B cell (primary cell): ENCODE measurements around the gene LUZP1. TPM values are rescaled to one million over a fixed set of nuclear protein-coding genes. Genes with fewer than 3 reads are reported as not detected.

Experiments
- ATAC-seq: fragments of 200-7000 bp; cut with Tn5 transposase; one replicate; pipeline ENCODE4 v1.10.0; 2021; ENCODE audit warnings: low read depth, mild to moderate bottlenecking, moderate number of reproducible peaks, moderate library complexity
- CTCF ChIA-PET: fragments of 350-600 bp; sonication (Branson Sonifier 250); formaldehyde crosslinking; loops from one replicate; lab custom pipeline; 2021; ENCODE audit warnings: antibody characterized with exemption, inconsistent platforms; lab: Charles Lee
- POLR2A ChIA-PET: fragments of 350-600 bp; sonication (Branson Sonifier 250); formaldehyde crosslinking; loops from one replicate; lab custom pipeline; 2021; ENCODE audit warnings: antibody characterized with exemption; lab: Charles Lee
- DNase-seq: peaks from one replicate; pipeline ENCODE4 v3.0.0; 2013
- H2AFZ ChIP-seq: 2 replicates; pipeline ENCODE4 v1.6.1; 2012; ENCODE audit warnings: mild to moderate bottlenecking, low read depth, low read length; ENCODE audit not compliant: insufficient read depth, poor library complexity, severe bottlenecking
- H3K27ac ChIP-seq, 2 donors: 1 replicate in 1 of 2; 2 replicates in 1 of 2; pipeline ENCODE4 v1.5.1; 2012 to 2013; ENCODE audit warnings: low read length in 2 of 2, mild to moderate bottlenecking in 2 of 2, moderate library complexity in 1 of 2
- H3K27me3 ChIP-seq, 4 experiments: fragments of 200-600 bp in 1 of 4; sonication (generic) in 1 of 4; replicated peaks in 1 of 4; 1 replicate in 2 of 4; 2 replicates in 2 of 4; pipeline versions ENCODE4 v1.6.1 to v1.7.0; 2013 to 2016; ENCODE audit warnings: low read length in 3 of 4, mild to moderate bottlenecking in 2 of 4, mixed read lengths in 1 of 4, moderate library complexity in 1 of 4; ENCODE audit not compliant: insufficient read depth in 4 of 4, control insufficient read depth in 3 of 4; ENCODE audit errors: control extremely low read depth in 1 of 4
- H3K36me3 ChIP-seq, 2 experiments: replicated peaks in 1 of 2; 1 replicate in 1 of 2; 2 replicates in 1 of 2; pipeline versions ENCODE4 v1.6.1 to v1.7.1; 2013; ENCODE audit warnings: low read length in 1 of 2; ENCODE audit not compliant: insufficient read depth in 2 of 2, control insufficient read depth in 1 of 2; ENCODE audit errors: control extremely low read depth in 1 of 2, extremely low read depth in 1 of 2
- H3K4me1 ChIP-seq, 2 donors: fragments of 200-600 bp in 1 of 2; sonication (generic) in 1 of 2; 1 replicate in 1 of 2; 2 replicates in 1 of 2; pipeline versions ENCODE4 v1.5.1 to v1.6.1; 2013 to 2017; ENCODE audit warnings: low read length in 2 of 2; ENCODE audit not compliant: control insufficient read depth in 2 of 2, insufficient read depth in 2 of 2
- H3K4me2 ChIP-seq: replicated peaks from 2 replicates; pipeline ENCODE3; 2012; ENCODE audit warnings: mild to moderate bottlenecking, low read depth, low read length; ENCODE audit not compliant: poor library complexity, severe bottlenecking
- H3K4me3 ChIP-seq, 5 experiments: fragments of 200-600 bp in 1 of 5; sonication (generic) in 1 of 5; 1 replicate in 3 of 5; 2 replicates in 2 of 5; pipeline versions ENCODE4 v1.5.1 to v1.7.0; 2011 to 2016; ENCODE audit warnings: low read length in 4 of 5, mild to moderate bottlenecking in 4 of 5, low read depth in 2 of 5, control low read depth in 1 of 5, moderate library complexity in 1 of 5; ENCODE audit not compliant: insufficient read depth in 1 of 5; ENCODE audit errors: control extremely low read depth in 1 of 5, extremely low read depth in 1 of 5
- H3K79me2 ChIP-seq: fragments of 200-600 bp; sonication (generic); one replicate; pipeline ENCODE4 v1.6.0; 2016; ENCODE audit warnings: low read length; ENCODE audit not compliant: control insufficient read depth, insufficient read depth
- H3K9ac ChIP-seq: fragments of 200-600 bp; sonication (generic); 2 replicates; pipeline ENCODE4 v1.6.1; 2017; ENCODE audit warnings: mild to moderate bottlenecking, low read length, moderate library complexity
- H3K9me3 ChIP-seq, 3 donors: one replicate each; pipeline versions ENCODE4 v1.6.1 to v1.7.1; 2013; ENCODE audit warnings: low read length in 2 of 3; ENCODE audit not compliant: control insufficient read depth in 2 of 3, insufficient read depth in 1 of 3; ENCODE audit errors: control extremely low read depth in 1 of 3
- H4K20me1 ChIP-seq: 2 replicates; pipeline ENCODE4 v1.6.0; 2012; ENCODE audit warnings: mild to moderate bottlenecking, low read length; ENCODE audit not compliant: insufficient read depth, control insufficient read depth, poor library complexity, severe bottlenecking
- H3K27ac Mint-ChIP-seq: one replicate; pipeline ENCODE4 v1.8.0; 2021; ENCODE audit warnings: mixed read lengths
- H3K27me3 Mint-ChIP-seq: one replicate; pipeline ENCODE4 v1.8.0; 2021; ENCODE audit warnings: mixed read lengths
- H3K4me1 Mint-ChIP-seq: one replicate; pipeline ENCODE4 v1.8.0; 2021; ENCODE audit warnings: mixed read lengths
- H3K4me3 Mint-ChIP-seq: one replicate; pipeline ENCODE4 v1.8.0; 2021; ENCODE audit warnings: mixed read lengths
- H3K9me3 Mint-ChIP-seq: one replicate; pipeline ENCODE4 v1.8.0; 2022; ENCODE audit warnings: mixed read lengths; ENCODE audit not compliant: insufficient read depth
- EZH2 ChIP-seq: IDR thresholded peaks from 2 replicates; pipeline ENCODE4 v1.6.1; 2012; ENCODE audit warnings: borderline replicate concordance, low read depth, mild to moderate bottlenecking, moderate library complexity, low read length; ENCODE audit not compliant: insufficient read depth, poor library complexity, severe bottlenecking
- WGBS: methylation state at CpG from one replicate; pipeline ENCODE4 v1.1.5; 2013; ENCODE audit warnings: missing lambda C conversion rate; ENCODE audit not compliant: insufficient coverage; 5-methylcytosine and 5-hydroxymethylcytosine counted together
- intact Hi-C: fragments of 100-400 bp; cut with micrococcal nuclease; formaldehyde crosslinking; loops from one replicate; pipeline ENCODE4 v1.10.0; 2022
- polyA plus RNA-seq: library from polyadenylated mRNA; depleted of rRNA; stranded (reverse); fragments of >200 nt; gene quantifications from 2 replicates; pipeline ENCODE4 v1.2.3, GENCODE V29; 2012
- total RNA-seq, 2 donors: library from RNA; stranded (reverse); fragments of 120-200 nt in 1 of 2; gene quantifications; 1 replicate in 1 of 2; 2 replicates in 1 of 2; pipeline versions ENCODE4 v1.2.3 to v1.2.4, GENCODE V29; 2013 to 2022
- TF ChIP-seq, protein P1 (sequence below): fragments of 200-600 bp; IDR thresholded peaks from one replicate; pipeline ENCODE4 v1.8.0; 2022; ENCODE audit warnings: antibody characterized with exemption, mild to moderate bottlenecking

Gene LUZP1
- total and polyA plus RNA-seq, 2 donors (not counting 1 experiment from before 2014, with no cell fraction given) = 2.0 to 12.9 TPM

DNA sequence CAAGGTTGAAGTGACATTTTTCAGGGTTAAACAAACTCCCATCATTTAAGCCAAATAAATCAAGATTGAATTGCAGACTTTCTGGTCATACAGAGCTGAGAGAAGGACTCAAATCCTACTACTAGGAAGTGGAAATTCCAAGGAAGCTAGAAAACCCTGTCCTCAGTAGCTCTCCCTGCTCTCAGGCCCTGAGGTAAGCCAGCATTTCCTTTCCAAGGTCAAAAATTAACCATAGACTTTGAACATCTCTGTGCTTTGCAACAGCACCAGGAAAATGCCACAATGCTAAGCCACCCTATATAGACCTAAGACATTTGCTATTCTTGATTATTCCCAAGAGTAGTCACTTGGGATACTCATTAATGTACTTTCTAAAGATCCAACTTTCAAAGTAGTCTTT is 45.1 kb downstream of the LUZP1 start:
- peaks cover 17% of the 10 kb centered on the region for H3K4me1 Mint-ChIP-seq
- CTCF ChIA-PET = interaction anchor here (0.8 to 1.8 kb wide), 3 partner anchors 12 to 61 kb away, joined by 3 to 8 read pairs (median 3); no protein-coding TSS in a partner anchor

DNA sequence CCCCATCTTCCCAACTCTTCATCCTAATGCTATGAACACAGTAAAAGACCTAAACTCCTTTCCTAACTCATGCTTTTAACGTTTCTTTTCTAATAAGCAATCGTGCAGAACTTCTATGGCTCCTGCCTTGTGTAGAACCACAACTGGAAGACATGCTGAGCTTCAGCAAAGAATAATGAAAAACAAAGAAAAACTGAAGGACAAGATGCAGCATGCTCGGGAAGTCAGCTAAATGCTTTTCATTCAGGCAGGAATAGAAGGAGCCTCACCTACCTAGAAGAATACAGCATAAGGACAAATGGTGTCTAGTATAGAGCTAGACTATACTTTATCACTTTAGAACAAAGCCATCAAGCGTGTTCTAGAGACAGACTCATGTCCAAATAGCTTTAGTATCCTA is 45.9 kb downstream of the LUZP1 start:
- H3K4me3 ChIP-seq = no peak overlapping the region
- H3K4me1 ChIP-seq = peaks cover 6 to 11% of the 10 kb centered on the region in 2 donors
- ChIA-PET CTCF (interaction anchor here (1.2 kb wide), 1 partner anchor 23 kb away, joined by 3 read pairs; no protein-coding TSS in a partner anchor), POLR2A (interaction anchor here (0.6 kb wide), 1 partner anchor 9 kb away, joined by 3 read pairs; no protein-coding TSS in a partner anchor)
- H3K79me2 ChIP-seq = peaks cover 24% of the 10 kb centered on the region
- peaks cover 20% of the 10 kb centered on the region for H3K4me1 Mint-ChIP-seq
- no peak overlapping the region for H3K27ac ChIP-seq
- 79% methylated on average over 3 of the region's 4 CpGs for WGBS
- no peaks in the 10 kb centered on the region for H3K27me3 ChIP-seq
- TF ChIP-seq, protein P1, sequence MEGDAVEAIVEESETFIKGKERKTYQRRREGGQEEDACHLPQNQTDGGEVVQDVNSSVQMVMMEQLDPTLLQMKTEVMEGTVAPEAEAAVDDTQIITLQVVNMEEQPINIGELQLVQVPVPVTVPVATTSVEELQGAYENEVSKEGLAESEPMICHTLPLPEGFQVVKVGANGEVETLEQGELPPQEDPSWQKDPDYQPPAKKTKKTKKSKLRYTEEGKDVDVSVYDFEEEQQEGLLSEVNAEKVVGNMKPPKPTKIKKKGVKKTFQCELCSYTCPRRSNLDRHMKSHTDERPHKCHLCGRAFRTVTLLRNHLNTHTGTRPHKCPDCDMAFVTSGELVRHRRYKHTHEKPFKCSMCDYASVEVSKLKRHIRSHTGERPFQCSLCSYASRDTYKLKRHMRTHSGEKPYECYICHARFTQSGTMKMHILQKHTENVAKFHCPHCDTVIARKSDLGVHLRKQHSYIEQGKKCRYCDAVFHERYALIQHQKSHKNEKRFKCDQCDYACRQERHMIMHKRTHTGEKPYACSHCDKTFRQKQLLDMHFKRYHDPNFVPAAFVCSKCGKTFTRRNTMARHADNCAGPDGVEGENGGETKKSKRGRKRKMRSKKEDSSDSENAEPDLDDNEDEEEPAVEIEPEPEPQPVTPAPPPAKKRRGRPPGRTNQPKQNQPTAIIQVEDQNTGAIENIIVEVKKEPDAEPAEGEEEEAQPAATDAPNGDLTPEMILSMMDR = no peak
- TF ChIP-seq EZH2 = no peak
- no peaks in the 10 kb centered on the region for H3K9me3 Mint-ChIP-seq
- no peaks in the 10 kb centered on the region for H3K36me3 ChIP-seq
- no peak overlapping the region for H2AFZ ChIP-seq
- DNase-seq = no peak
- no peaks in the 10 kb centered on the region for H4K20me1 ChIP-seq
- intact Hi-C loops = no loop called here
- no peaks in the 10 kb centered on the region for H3K27me3 Mint-ChIP-seq
- H3K27ac Mint-ChIP-seq = no peak overlapping the region
- H3K4me3 Mint-ChIP-seq = no peak overlapping the region
- no peak overlapping the region for H3K9ac ChIP-seq
- no peak overlapping the region for H3K4me2 ChIP-seq
- H3K9me3 ChIP-seq = no peaks in the 10 kb centered on the region
- ATAC-seq = no peak

More for the DNA sequence above, 45.1 kb downstream of the LUZP1 start:
- Mint-ChIP-seq H3K27ac (no peak overlapping the region), H3K9me3 (no peaks in the 10 kb centered on the region), H3K27me3 (no peaks in the 10 kb centered on the region), H3K4me3 (no peak overlapping the region)
- no peaks in the 10 kb centered on the region for H3K27me3 ChIP-seq
- H3K79me2 ChIP-seq = peaks cover 26% of the 10 kb centered on the region
- TF ChIP-seq, protein P1 = no peak
- TF ChIP-seq EZH2 = no peak
- H2AFZ ChIP-seq = no peak overlapping the region
- no peak overlapping the region for H3K4me3 ChIP-seq
- no peak overlapping the region for H3K27ac ChIP-seq
- H3K36me3 ChIP-seq = no peaks in the 10 kb centered on the region
- no peak for DNase-seq
- no peaks in the 10 kb centered on the region for H4K20me1 ChIP-seq
- H3K4me2 ChIP-seq = no peak overlapping the region
- no peak overlapping the region for H3K9ac ChIP-seq
- POLR2A ChIA-PET = interaction anchor here (0.7 kb wide), 1 partner anchor 44 kb away, joined by 4 read pairs; no protein-coding TSS in a partner anchor
- intact Hi-C loops = no loop called here
- no peak for ATAC-seq
- peaks cover 6 to 11% of the 10 kb centered on the region in 2 donors for H3K4me1 ChIP-seq
- no peaks in the 10 kb centered on the region for H3K9me3 ChIP-seq
